ENCODE data around the gene PIGH.

DNA sequence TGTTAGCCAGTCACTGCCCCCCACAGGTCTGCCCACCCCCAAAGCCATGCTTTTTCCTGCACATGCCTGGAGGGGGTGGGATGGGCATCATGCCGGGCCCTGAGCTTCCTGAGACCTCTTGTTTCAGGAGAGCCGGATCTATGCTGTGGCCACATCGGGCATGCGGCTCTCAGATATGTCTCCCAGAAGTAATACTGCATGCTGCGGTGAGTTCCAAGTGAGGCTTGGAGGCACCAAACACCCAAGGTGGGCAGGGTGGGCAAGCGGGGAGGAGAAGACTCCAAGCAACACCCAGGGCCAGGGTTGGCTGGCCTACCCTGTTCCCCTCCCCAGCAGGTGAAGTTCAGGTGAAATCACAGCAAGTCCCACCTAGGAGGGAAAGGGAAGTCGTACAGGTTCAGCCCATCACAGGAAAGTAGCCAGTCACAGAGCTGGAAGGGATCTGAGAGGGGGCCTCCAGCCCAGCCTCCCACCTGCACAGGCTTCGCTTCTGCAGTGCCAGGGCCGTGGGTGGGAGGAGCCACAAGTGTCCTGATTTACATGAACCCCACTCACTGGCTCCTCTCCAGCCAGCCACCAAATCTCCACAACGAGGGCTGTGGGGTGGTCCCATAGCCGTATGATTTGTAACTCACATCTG is 30.9 kb downstream of the PIGH start:
- TF ChIP-seq CTCF (IDR thresholded peaks at IDR 0.05; ENCODE audit: poor library complexity, severe bottlenecking), result no peak
- no peak for TF ChIP-seq RAD21 (conservative IDR thresholded peaks at IDR 0.05)
- no peak for TF ChIP-seq MXI1 (conservative IDR thresholded peaks at IDR 0.05; ENCODE audit: poor library complexity, severe bottlenecking)
- no peak for TF ChIP-seq EP300 (conservative IDR thresholded peaks at IDR 0.05; ENCODE audit: poor library complexity, severe bottlenecking)
- no peak for TF ChIP-seq EZH2 (IDR thresholded peaks at IDR 0.05; ENCODE audit: borderline replicate concordance, insufficient read depth, low read length, poor library complexity, severe bottlenecking)
